Colonic mucosa (tissue), 4 donors: Measurements from ENCODE around the gene MEPE. TPM values are rescaled to one million over a fixed set of nuclear protein-coding genes. Genes with fewer than 3 reads are reported as not detected.

Experiments used
- DNase-seq: peaks from one replicate; pipeline ENCODE4 v3.0.0-alpha.2; 2020
- H3K27ac ChIP-seq: fragments of 200-600 bp; one replicate; pipeline ENCODE4 v1.8.0; 2021
- H3K27me3 ChIP-seq: fragments of 200-600 bp; one replicate; pipeline ENCODE4 v1.8.0; 2021
- H3K36me3 ChIP-seq: fragments of 200-600 bp; one replicate; pipeline ENCODE4 v1.8.0; 2021
- H3K4me1 ChIP-seq: fragments of 200-600 bp; one replicate; pipeline ENCODE4 v1.8.0; 2021; ENCODE audit warnings: mild to moderate bottlenecking
- H3K4me3 ChIP-seq: fragments of 200-600 bp; one replicate; pipeline ENCODE4 v1.8.0; 2021
- H3K9ac ChIP-seq, 2 donors: one replicate each; pipeline ENCODE4 v1.7.0; 2013; ENCODE audit warnings: control low read depth in 2 of 2, low read depth in 2 of 2, low read length in 2 of 2
- H3K9me3 ChIP-seq: fragments of 200-600 bp; one replicate; pipeline ENCODE4 v1.8.0; 2021
- CTCF ChIP-seq: fragments of 200-600 bp; IDR thresholded peaks from one replicate; pipeline ENCODE4 v1.8.0; 2022; ENCODE audit warnings: antibody characterized with exemption, mild to moderate bottlenecking
- intact Hi-C: fragments of 100-400 bp; cut with DNase I; formaldehyde crosslinking; loops from one replicate; pipeline ENCODE4 v1.14.1; 2022
- total RNA-seq, 2 donors: library from RNA; stranded (reverse); fragmentation: NEBNext Ultra II Directional in 1 of 2; extraction: Animal tissue kit (Norgen Biotek cat#: 25700) in 1 of 2; gene quantifications; one replicate each; pipeline ENCODE4 v1.2.1, GENCODE V29; 2021
- donor health status: healthy.
- donor health status: DM: no; HTN: no; CAD: no.
- donor health status: DM: no; HTN: no; CAD: no.

Gene MEPE
- total RNA-seq, 2 donors from 2014 or later: not detected

GRCh38 chr4:87835197-87835596 is 2.4 kb downstream of the MEPE start:
- intact Hi-C loops: loop anchor here (5.0 kb wide), 1 partner anchor 293 kb away; no protein-coding TSS in a partner anchor
- Histone ChIP-seq H3K9ac (no peak overlapping the region), H3K4me3 (no peak overlapping the region), H3K4me1 (no peaks in the 10 kb centered on the region), H3K9me3 (no peaks in the 10 kb centered on the region), H3K27me3 (no peaks in the 10 kb centered on the region), H3K27ac (no peak overlapping the region), H3K36me3 (no peaks in the 10 kb centered on the region)
- no peak for DNase-seq
- no peak for TF ChIP-seq CTCF

- no peak for DNase-seq
- intact Hi-C loops: loop anchor here (5.0 kb wide), 1 partner anchor 293 kb away; no protein-coding TSS in a partner anchor
- Histone ChIP-seq H3K9me3 (no peaks in the 10 kb centered on the region), H3K4me3 (no peak overlapping the region), H3K27ac (no peak overlapping the region), H3K36me3 (no peaks in the 10 kb centered on the region), H3K9ac (no peak overlapping the region), H3K4me1 (no peaks in the 10 kb centered on the region), H3K27me3 (no peaks in the 10 kb centered on the region)
- no peak for TF ChIP-seq CTCF
Observed at GRCh38 chr4:87835743-87836142, 3.0 kb downstream of the MEPE start.

GRCh38 chr4:87838205-87838604 is 5.4 kb downstream of the MEPE start:
- no peaks in the 10 kb centered on the region for H3K36me3 ChIP-seq
- no peak overlapping the region for H3K9ac ChIP-seq
- no peak for TF ChIP-seq CTCF
- intact Hi-C loops: loop anchor here (5.0 kb wide), 1 partner anchor 296 kb away; no protein-coding TSS in a partner anchor
- no peak overlapping the region for H3K4me3 ChIP-seq
- H3K27me3 ChIP-seq: no peaks in the 10 kb centered on the region
- no peak overlapping the region for H3K27ac ChIP-seq
- DNase-seq: no peak
- H3K4me1 ChIP-seq: no peaks in the 10 kb centered on the region
- H3K9me3 ChIP-seq: no peaks in the 10 kb centered on the region

GRCh38 chr4:87838890-87839591 is 6.3 kb downstream of the MEPE start:
- H3K27me3 ChIP-seq: no peaks in the 10 kb centered on the region
- no peak overlapping the region for H3K9ac ChIP-seq
- no peak for DNase-seq
- no peak overlapping the region for H3K27ac ChIP-seq
- no peaks in the 10 kb centered on the region for H3K9me3 ChIP-seq
- no peaks in the 10 kb centered on the region for H3K36me3 ChIP-seq
- H3K4me3 ChIP-seq: no peak overlapping the region
- intact Hi-C loops: loop anchor here (5.0 kb wide), 1 partner anchor 297 kb away; no protein-coding TSS in a partner anchor
- H3K4me1 ChIP-seq: no peaks in the 10 kb centered on the region
- TF ChIP-seq CTCF: peak; percentile 57

GRCh38 chr4:87839592-87839946 is 6.8 kb downstream of the MEPE start:
- H3K27me3 ChIP-seq: no peaks in the 10 kb centered on the region
- H3K9ac ChIP-seq: no peak overlapping the region
- no peaks in the 10 kb centered on the region for H3K4me1 ChIP-seq
- H3K27ac ChIP-seq: no peak overlapping the region
- intact Hi-C loops: loop anchor here (5.0 kb wide), 1 partner anchor 297 kb away; no protein-coding TSS in a partner anchor
- H3K4me3 ChIP-seq: no peak overlapping the region
- TF ChIP-seq CTCF: no peak
- no peaks in the 10 kb centered on the region for H3K9me3 ChIP-seq
- H3K36me3 ChIP-seq: no peaks in the 10 kb centered on the region
- DNase-seq: no peak
